Measurements from ENCODE around the gene PLA2G7. TPM values are rescaled to one million over a fixed set of nuclear protein-coding genes. Genes with fewer than 3 reads are reported as not detected.
"Not testable (repeated sequence)": the region's sequence is repeated elsewhere in the genome, so short reads cannot be mapped to it uniquely, and the experiment has no call there.

PLA2G7 gene
- total RNA-seq, 1 experiment from 2014 or later = not detected

DNA sequence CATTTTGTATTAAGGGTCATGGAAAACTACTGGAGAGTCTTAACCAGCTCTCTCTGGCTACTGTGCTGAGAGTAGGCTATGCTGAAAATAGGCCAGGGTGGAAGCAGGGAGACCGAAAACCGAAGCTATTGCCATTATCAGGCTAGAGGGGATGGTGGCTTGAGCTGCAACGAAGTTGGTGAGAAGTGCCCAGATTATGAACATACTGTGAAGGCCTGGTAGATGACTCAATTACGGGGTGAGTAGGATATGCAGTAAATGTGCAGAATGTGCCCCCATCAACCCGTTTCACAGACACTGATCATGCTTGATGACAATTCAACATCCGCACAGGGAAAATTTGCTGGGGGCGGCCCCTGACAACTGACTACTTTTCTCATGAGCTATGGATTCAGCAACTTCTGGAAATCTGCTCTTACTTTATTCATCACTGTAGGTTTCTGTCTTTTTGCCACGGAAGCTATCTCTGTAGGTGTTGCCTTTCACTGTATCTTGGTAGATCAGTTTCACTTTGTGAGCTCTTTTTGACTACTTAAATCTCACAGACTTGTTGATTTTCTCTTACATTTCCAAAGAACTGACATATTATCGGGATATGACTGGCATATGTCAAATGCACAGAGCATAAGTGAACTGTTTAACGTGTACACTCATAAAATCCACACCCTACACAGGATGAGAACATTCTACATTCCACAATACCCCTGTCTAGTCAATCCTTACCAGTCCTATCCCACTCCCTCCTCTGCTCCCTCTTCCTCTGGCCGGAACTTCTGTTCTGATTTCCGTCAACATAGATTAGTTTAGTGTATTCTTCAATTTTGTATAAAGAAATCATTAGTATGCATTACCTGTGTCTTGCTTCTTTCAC, 42.5 kb upstream of the PLA2G7 start:
- BruUV-seq (replicated peaks) = no TSS peak
- Histone ChIP-seq H3K4me1 (ENCODE audit: insufficient read depth, low read length, poor library complexity, severe bottlenecking) (no peaks in the 10 kb centered on the region), H3K4me3 (ENCODE audit: low read depth, low read length, poor library complexity, severe bottlenecking) (no peak overlapping the region), H3K9me3 (ENCODE audit: low read depth, low read length, poor library complexity, severe bottlenecking) (no peaks in the 10 kb centered on the region), H3K27ac (ENCODE audit: low read depth, low read length, poor library complexity, severe bottlenecking) (no peak overlapping the region), H3K36me3 (ENCODE audit: insufficient read depth, low read length, poor library complexity, severe bottlenecking) (no peaks in the 10 kb centered on the region), H3K27me3 (replicated peaks; ENCODE audit: insufficient read depth, low read depth, low read length, poor library complexity) (no peaks in the 10 kb centered on the region)
- CTCF ChIA-PET = no interaction called here
- DNase-seq (ENCODE audit: low spot score) = no peak
- POLR2A ChIA-PET (ENCODE audit: low non-redundant PET) = no interaction called here
- TF ChIP-seq, protein P1, sequence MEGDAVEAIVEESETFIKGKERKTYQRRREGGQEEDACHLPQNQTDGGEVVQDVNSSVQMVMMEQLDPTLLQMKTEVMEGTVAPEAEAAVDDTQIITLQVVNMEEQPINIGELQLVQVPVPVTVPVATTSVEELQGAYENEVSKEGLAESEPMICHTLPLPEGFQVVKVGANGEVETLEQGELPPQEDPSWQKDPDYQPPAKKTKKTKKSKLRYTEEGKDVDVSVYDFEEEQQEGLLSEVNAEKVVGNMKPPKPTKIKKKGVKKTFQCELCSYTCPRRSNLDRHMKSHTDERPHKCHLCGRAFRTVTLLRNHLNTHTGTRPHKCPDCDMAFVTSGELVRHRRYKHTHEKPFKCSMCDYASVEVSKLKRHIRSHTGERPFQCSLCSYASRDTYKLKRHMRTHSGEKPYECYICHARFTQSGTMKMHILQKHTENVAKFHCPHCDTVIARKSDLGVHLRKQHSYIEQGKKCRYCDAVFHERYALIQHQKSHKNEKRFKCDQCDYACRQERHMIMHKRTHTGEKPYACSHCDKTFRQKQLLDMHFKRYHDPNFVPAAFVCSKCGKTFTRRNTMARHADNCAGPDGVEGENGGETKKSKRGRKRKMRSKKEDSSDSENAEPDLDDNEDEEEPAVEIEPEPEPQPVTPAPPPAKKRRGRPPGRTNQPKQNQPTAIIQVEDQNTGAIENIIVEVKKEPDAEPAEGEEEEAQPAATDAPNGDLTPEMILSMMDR (conservative IDR thresholded peaks at IDR 0.05; ENCODE audit: low read depth, low read length) = no peak
- intact Hi-C loops (cut with micrococcal nuclease; ENCODE audit: unreplicated experiment) = loop anchor here (5.0 kb wide), 1 partner anchor 685 kb away; no protein-coding TSS in a partner anchor

DNA sequence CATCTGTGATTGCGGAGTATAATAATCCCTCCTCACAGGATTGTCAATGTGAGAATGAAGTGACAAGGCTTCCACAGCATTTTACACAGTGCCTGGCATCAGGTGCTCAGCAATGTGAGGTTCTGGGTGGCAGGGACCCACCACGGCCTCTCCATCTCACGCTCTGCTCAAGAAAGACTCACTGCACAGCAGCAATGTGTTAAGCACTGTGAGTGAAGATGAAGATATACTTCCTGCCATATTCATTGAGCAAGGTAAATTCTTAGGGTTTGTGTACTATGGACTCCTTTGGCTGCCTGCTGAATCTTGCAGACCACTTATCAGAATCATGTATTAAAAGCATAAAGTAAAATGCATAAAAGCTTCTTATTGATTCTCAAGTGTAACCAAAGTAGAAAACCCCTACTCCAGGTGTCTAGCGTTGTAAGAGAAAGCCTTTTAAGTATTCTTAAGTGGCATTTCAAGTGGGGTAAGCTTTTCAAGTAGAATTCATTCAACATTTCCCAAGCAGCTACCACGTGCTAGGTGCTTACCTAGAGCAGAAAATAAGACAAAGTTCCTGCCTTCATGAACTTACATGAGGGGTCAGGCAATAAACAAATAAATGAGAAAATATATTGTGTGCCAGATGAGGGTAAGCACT, 41.0 kb upstream of the PLA2G7 start:
- no TSS peak for BruUV-seq (replicated peaks)
- intact Hi-C loops (cut with micrococcal nuclease; ENCODE audit: unreplicated experiment) = loop anchor here (5.0 kb wide), 1 partner anchor 684 kb away; no protein-coding TSS in a partner anchor
- H3K36me3 ChIP-seq (ENCODE audit: insufficient read depth, low read length, poor library complexity, severe bottlenecking) = no peaks in the 10 kb centered on the region
- no peak overlapping the region for H3K4me3 ChIP-seq (ENCODE audit: low read depth, low read length, poor library complexity, severe bottlenecking)
- H3K4me1 ChIP-seq (ENCODE audit: insufficient read depth, low read length, poor library complexity, severe bottlenecking) = no peaks in the 10 kb centered on the region
- POLR2A ChIA-PET (ENCODE audit: low non-redundant PET) = no interaction called here
- peaks cover 3% of the 10 kb centered on the region for H3K27me3 ChIP-seq (replicated peaks; ENCODE audit: insufficient read depth, low read depth, low read length, poor library complexity)
- no peak overlapping the region for H3K27ac ChIP-seq (ENCODE audit: low read depth, low read length, poor library complexity, severe bottlenecking)
- TF ChIP-seq EZH2 (IDR thresholded peaks at IDR 0.05; ENCODE audit: borderline replicate concordance, low read depth, low read length, poor library complexity, severe bottlenecking) = no peak
- TF ChIP-seq, protein P1 (conservative IDR thresholded peaks at IDR 0.05; ENCODE audit: low read depth, low read length) = no peak
- H3K9me3 ChIP-seq (ENCODE audit: low read depth, low read length, poor library complexity, severe bottlenecking) = no peaks in the 10 kb centered on the region
- CTCF ChIA-PET = no interaction called here
- DNase-seq (ENCODE audit: low spot score) = no peak

DNA sequence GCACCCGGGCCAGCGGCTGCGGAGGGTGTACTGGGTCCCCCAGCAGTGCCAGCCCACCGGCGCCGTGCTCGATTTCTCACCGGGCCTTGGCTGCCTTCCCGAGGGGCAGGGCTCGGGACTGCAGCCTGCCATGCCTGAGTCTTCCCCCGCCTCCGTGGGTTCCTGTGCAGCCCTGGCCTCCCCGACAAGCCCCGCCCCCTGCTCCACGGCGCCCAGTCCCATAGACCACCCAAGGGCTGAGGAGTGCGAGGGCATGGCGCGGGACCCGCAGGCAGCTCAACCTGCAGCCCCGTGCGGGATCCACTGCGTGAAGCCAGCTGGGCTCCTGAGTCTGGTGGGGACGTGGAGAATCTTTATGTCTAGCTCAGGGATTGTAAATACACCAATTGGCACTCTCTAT, 39.6 kb upstream of the PLA2G7 start:
- H3K4me3 ChIP-seq (ENCODE audit: low read depth, low read length, poor library complexity, severe bottlenecking); H3K27ac ChIP-seq (ENCODE audit: low read depth, low read length, poor library complexity, severe bottlenecking); BruUV-seq (replicated peaks); POLR2A ChIA-PET (ENCODE audit: low non-redundant PET); H3K9me3 ChIP-seq (ENCODE audit: low read depth, low read length, poor library complexity, severe bottlenecking); DNase-seq (ENCODE audit: low spot score); H3K4me1 ChIP-seq (ENCODE audit: insufficient read depth, low read length, poor library complexity, severe bottlenecking); H3K36me3 ChIP-seq (ENCODE audit: insufficient read depth, low read length, poor library complexity, severe bottlenecking); H3K27me3 ChIP-seq (replicated peaks; ENCODE audit: insufficient read depth, low read depth, low read length, poor library complexity); CTCF ChIA-PET: not testable (repeated sequence)
- intact Hi-C loops (cut with micrococcal nuclease; ENCODE audit: unreplicated experiment) = loop anchor here (5.0 kb wide), 1 partner anchor 682 kb away; no protein-coding TSS in a partner anchor

Data from A673 (cell line).